Subcutaneous adipose tissue (tissue), 4 donors: ENCODE measurements around the gene TRIM24. TPM values are rescaled to one million over a fixed set of nuclear protein-coding genes. Genes with fewer than 3 reads are reported as not detected.

Experiments
- total RNA-seq, 4 donors: library from RNA; depleted of rRNA; stranded (reverse); fragments of >200 nt; gene quantifications; one replicate each; pipeline ENCODE4 v1.1.0, GENCODE V29; 2016
- TF ChIP-seq, protein P1 (sequence below): fragments of 450-650 bp; IDR thresholded peaks from one replicate; pipeline ENCODE4 v1.5.1; 2016; ENCODE audit warnings: low read depth, mild to moderate bottlenecking, control low read depth, antibody characterized with exemption, moderate library complexity

The TRIM24 gene
- total RNA-seq, 4 donors from 2014 or later = 11.7 to 18.8 (median 15.7) TPM

DNA sequence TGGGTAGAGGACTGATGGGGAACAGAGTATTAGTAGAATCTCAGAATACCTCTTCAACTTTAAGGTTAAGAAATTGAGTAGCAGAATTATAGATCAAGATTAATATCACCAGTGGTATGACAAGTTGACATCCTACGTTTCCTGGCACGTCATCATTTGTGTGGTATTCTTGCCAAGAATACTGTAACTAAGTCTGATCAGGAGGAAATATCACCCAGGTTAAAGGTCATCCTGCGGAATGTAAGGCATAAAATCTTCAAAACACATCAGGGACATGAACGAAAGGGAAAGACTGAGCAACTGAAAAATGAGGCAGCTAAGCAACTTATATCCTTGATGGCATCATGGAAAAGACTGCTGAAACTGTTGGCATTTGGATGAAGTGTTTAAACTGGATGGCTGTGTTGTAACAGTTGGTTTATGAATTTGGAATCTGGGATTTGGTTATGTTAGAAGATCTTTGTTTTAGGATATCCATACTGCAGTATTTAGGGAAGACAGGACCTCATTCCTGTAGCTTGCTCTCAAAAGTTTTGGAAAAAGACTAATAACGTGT, 86.1 kb downstream of the TRIM24 start:
- TF ChIP-seq, protein P1, sequence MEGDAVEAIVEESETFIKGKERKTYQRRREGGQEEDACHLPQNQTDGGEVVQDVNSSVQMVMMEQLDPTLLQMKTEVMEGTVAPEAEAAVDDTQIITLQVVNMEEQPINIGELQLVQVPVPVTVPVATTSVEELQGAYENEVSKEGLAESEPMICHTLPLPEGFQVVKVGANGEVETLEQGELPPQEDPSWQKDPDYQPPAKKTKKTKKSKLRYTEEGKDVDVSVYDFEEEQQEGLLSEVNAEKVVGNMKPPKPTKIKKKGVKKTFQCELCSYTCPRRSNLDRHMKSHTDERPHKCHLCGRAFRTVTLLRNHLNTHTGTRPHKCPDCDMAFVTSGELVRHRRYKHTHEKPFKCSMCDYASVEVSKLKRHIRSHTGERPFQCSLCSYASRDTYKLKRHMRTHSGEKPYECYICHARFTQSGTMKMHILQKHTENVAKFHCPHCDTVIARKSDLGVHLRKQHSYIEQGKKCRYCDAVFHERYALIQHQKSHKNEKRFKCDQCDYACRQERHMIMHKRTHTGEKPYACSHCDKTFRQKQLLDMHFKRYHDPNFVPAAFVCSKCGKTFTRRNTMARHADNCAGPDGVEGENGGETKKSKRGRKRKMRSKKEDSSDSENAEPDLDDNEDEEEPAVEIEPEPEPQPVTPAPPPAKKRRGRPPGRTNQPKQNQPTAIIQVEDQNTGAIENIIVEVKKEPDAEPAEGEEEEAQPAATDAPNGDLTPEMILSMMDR = no peak

DNA sequence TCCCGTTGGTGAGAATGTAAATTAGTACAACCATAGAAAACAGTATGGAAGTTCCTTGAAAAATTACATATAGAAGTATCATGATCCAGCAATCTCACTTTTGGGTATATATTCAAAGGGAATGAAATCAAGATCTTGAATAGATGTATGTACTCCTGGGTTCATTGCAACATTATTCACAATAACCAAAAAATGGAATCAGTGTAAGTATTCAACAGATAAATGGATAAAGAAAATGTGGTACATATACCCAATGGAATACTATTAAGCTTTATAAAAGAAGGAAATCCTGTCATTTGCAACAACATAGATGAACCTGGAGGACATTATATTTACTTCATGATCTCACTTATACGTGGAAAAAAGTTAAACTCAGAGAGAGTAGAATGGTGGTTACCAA, 86.8 kb downstream of the TRIM24 start:
- TF ChIP-seq, protein P1 = no peak

DNA sequence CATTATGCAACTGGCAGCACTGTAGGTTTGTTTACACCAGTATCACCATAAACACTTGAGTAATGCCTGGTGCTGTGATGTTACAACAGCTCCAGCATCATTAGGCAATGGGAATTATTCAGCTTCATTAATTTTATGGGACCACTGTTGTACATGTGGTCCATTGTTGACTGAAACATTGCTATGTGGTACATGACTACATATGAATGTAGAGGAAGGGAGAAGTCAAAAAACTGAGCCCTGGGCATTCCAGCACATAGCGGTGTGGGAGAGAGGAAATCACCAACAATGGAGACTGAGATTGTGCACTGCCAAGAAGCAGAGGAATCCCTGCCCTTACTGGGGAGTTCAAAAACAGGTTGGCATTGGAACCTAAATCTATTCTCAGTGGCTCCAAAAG, 89.0 kb downstream of the TRIM24 start:
- TF ChIP-seq, protein P1 = no peak

DNA sequence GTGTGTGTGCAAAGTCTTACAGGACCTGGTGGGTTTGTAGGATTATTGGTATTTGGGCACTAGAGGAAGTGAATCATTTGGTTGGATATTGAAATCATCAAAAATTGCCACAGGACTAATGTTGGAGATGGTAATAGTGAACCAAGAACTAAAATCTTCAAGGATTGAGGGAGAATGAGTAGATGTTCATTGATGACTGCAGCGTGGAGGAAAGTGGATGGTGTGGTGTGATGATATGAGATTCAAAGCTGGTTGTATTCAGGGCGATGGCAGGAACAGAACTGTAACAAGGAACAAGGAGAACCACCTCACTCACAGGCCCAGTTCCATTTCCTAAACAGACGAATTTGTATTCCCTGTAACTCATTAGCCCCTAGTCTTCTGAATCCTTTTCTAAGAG, 90.3 kb downstream of the TRIM24 start:
- TF ChIP-seq, protein P1 = no peak

DNA sequence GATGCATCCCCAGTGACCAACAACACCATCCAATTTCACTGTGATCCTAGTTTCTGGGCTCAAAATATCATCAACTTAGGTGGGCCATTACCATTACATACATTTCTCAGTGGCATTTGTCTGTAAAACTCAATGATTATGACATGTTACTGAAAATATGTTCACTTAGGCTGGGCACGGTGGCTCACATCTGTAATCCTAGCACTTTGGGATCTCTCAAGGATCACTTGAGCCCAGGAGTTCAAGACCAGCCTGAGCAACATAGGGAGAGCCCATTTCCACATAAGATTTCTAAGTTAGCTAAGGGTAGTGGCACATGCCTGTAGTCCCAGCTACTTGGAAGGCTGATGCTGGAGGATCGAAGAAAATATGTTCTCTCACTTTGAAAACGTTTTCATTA, 91.0 kb downstream of the TRIM24 start:
- TF ChIP-seq, protein P1 = no peak

DNA sequence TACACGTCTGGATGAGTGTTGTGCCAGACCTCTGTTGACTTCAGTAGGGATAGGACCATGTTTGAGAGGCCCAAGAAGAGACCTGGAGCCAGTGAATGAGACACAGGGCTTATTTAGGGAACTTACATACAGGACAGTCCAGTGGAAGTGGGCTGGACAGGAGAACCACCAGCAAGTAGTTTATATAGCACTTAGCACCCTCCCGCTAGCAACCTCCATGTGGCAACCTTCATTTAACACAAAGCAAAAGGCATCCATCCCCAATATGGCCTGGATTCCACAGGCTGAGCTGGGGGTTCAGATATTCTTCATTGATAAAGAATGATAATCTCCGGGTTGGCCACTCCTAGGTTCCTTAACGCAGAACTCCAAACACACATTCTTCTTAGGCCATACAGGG, 93.7 kb downstream of the TRIM24 start:
- TF ChIP-seq, protein P1 = no peak

DNA sequence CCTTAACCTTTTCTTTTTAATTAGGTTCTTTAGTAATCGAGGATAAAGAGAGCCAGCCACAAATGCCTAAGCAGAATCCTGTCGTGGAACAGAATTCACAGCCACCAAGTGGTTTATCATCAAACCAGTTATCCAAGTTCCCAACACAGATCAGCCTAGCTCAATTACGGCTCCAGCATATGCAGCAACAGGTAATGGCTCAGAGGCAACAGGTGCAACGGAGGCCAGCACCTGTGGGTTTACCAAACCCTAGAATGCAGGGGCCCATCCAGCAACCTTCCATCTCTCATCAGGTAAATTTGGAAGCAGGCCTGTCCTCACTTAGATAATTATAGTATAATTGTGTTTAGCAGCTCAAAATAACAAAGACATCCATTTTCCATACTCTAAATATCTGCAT, 94.6 kb downstream of the TRIM24 start:
- TF ChIP-seq, protein P1 = no peak
